Nephron progenitor cell (in vitro differentiated cells): ENCODE results near the gene TSPEAR.

Source experiments
- DNase-seq: peaks from one replicate; pipeline ENCODE4 v3.0.0; 2021
- H3K27ac Mint-ChIP-seq: 2 replicates; pipeline ENCODE4 v1.8.0; 2021; ENCODE audit warnings: mild to moderate bottlenecking, moderate library complexity, mixed read lengths
- H3K27me3 Mint-ChIP-seq: 2 replicates; pipeline ENCODE4 v1.8.0; 2021; ENCODE audit warnings: mild to moderate bottlenecking, low read depth, mixed read lengths; ENCODE audit not compliant: poor library complexity
- H3K36me3 Mint-ChIP-seq: 2 replicates; pipeline ENCODE4 v1.8.0; 2021; ENCODE audit warnings: low read depth, mixed read lengths
- H3K4me1 Mint-ChIP-seq: 2 replicates; pipeline ENCODE4 v1.8.0; 2021; ENCODE audit warnings: mixed read lengths
- H3K4me3 Mint-ChIP-seq: 2 replicates; pipeline ENCODE4 v1.8.0; 2021; ENCODE audit warnings: mild to moderate bottlenecking, moderate library complexity, mixed read lengths
- H3K9me3 Mint-ChIP-seq: 2 replicates; pipeline ENCODE4 v1.8.0; 2021; ENCODE audit warnings: mild to moderate bottlenecking, moderate library complexity, mixed read lengths
- CTCF ChIP-seq: fragments of 200-600 bp; sonication (generic); IDR thresholded peaks from 2 replicates; pipeline ENCODE4 v1.5.0; 2021; ENCODE audit warnings: antibody characterized with exemption

Gene TSPEAR

GRCh38 chr21:44626673-44627143 lies 84.7 kb downstream of the TSPEAR start, which contains the start of gene KRTAP10-9:
Gene KRTAP10-9 (plus strand): TSS chr21:44627093. CDS start chr21:44627172, 79 bp downstream.
- Mint-ChIP-seq H3K27me3 (peaks cover 7% of the 10 kb centered on the region), H3K9me3 (peaks cover 60% of the 10 kb centered on the region), H3K4me1 (peaks cover 7% of the 10 kb centered on the region), H3K27ac (no peak within 1 kb of the TSS), H3K36me3 (peaks cover 27% of the 10 kb centered on the region), H3K4me3 (no peak within 1 kb of the TSS)
- no peak for DNase-seq
- no peak for TF ChIP-seq CTCF

GRCh38 chr21:44626262-44626661 lies 85.1 kb downstream of the TSPEAR start:
- Mint-ChIP-seq H3K4me1 (peaks cover 7% of the 10 kb centered on the region), H3K27ac (no peak overlapping the region), H3K9me3 (peaks cover 60% of the 10 kb centered on the region), H3K27me3 (peaks cover 7% of the 10 kb centered on the region), H3K36me3 (peaks cover 22% of the 10 kb centered on the region), H3K4me3 (no peak overlapping the region)
- DNase-seq: no peak
- no peak for TF ChIP-seq CTCF

GRCh38 chr21:44625756-44626155 lies 85.6 kb downstream of the TSPEAR start:
- Mint-ChIP-seq H3K36me3 (peaks cover 18% of the 10 kb centered on the region), H3K4me1 (peaks cover 7% of the 10 kb centered on the region), H3K27ac (no peak overlapping the region), H3K4me3 (no peak overlapping the region), H3K27me3 (peaks cover 7% of the 10 kb centered on the region), H3K9me3 (peaks cover 57% of the 10 kb centered on the region)
- TF ChIP-seq CTCF: no peak
- no peak for DNase-seq

GRCh38 chr21:44623575-44623974 lies 87.8 kb downstream of the TSPEAR start:
- Mint-ChIP-seq H3K36me3 (peaks cover 18% of the 10 kb centered on the region), H3K27me3 (peaks cover 3% of the 10 kb centered on the region), H3K4me3 (no peak overlapping the region), H3K9me3 (peaks cover 67% of the 10 kb centered on the region), H3K4me1 (peaks cover 7% of the 10 kb centered on the region), H3K27ac (no peak overlapping the region)
- no peak for DNase-seq
- no peak for TF ChIP-seq CTCF

- Mint-ChIP-seq H3K27ac (no peak overlapping the region), H3K9me3 (peaks cover 59% of the 10 kb centered on the region)
- TF ChIP-seq CTCF: no peak
These were observed 91.5 kb downstream of the TSPEAR start for GRCh38 chr21:44619886-44620285.

GRCh38 chr21:44618909-44619308 lies 92.5 kb downstream of the TSPEAR start:
- DNase-seq: no peak
- TF ChIP-seq CTCF: no peak
- H3K4me1 Mint-ChIP-seq: peaks cover 24% of the 10 kb centered on the region
- no peak overlapping the region for H3K4me3 Mint-ChIP-seq
- no peak overlapping the region for H3K27ac Mint-ChIP-seq
- H3K9me3 Mint-ChIP-seq: peaks cover 49% of the 10 kb centered on the region
- H3K36me3 Mint-ChIP-seq: peaks cover 10% of the 10 kb centered on the region
- H3K27me3 Mint-ChIP-seq: peaks cover 4% of the 10 kb centered on the region

More at GRCh38 chr21:44619886-44620285, 91.5 kb downstream of the TSPEAR start:
- H3K36me3 Mint-ChIP-seq: peaks cover 18% of the 10 kb centered on the region
- peaks cover 18% of the 10 kb centered on the region for H3K4me1 Mint-ChIP-seq
- H3K27me3 Mint-ChIP-seq: peaks cover 4% of the 10 kb centered on the region
- no peak overlapping the region for H3K4me3 Mint-ChIP-seq
- no peak for DNase-seq
